HepG2 (cell line): ENCODE results near the gene RASSF4. TPM values are rescaled to one million over a fixed set of nuclear protein-coding genes. Genes with fewer than 3 reads are reported as not detected.

ENCODE experiments used
- AHDC1 ChIP-seq: sonication (generic); formaldehyde crosslinking; IDR thresholded peaks from 2 replicates; pipeline ENCODE4 v1.5.1; 2020; ENCODE audit warnings: mild to moderate bottlenecking, missing genetic modification reagents, borderline replicate concordance
- AKAP8 ChIP-seq: sonication (generic); formaldehyde crosslinking; IDR thresholded peaks from 2 replicates; pipeline ENCODE4 v1.5.1; 2020; ENCODE audit warnings: mild to moderate bottlenecking, missing genetic modification reagents
- BRCA1 ChIP-seq: sonication (generic); formaldehyde crosslinking; IDR thresholded peaks from 2 replicates; pipeline ENCODE4 v1.4.0; 2020; ENCODE audit warnings: missing genetic modification reagents
- GPN1 ChIP-seq: sonication (generic); formaldehyde crosslinking; IDR thresholded peaks from 2 replicates; pipeline ENCODE4 v1.5.1; 2020; ENCODE audit warnings: missing genetic modification reagents, borderline replicate concordance
- MED8 ChIP-seq: sonication (generic); formaldehyde crosslinking; IDR thresholded peaks from 2 replicates; pipeline ENCODE4 v1.8.1; 2023; ENCODE audit warnings: mild to moderate bottlenecking, missing genetic modification reagents; ENCODE audit not compliant: insufficient replicate concordance
- MNT ChIP-seq: fragments of 450-650 bp; IDR thresholded peaks from 2 replicates; pipeline ENCODE4 v1.6.1; 2016
- TRIM22 ChIP-seq: fragments of 450-650 bp; IDR thresholded peaks from 2 replicates; pipeline ENCODE4 v1.6.1; 2017
- U2AF2 ChIP-seq: fragments of 200-400 bp; formaldehyde crosslinking; IDR thresholded peaks from 2 replicates; pipeline ENCODE4 v1.6.1; 2017; ENCODE audit warnings: low read depth, mild to moderate bottlenecking, low read length
- ZNF12 ChIP-seq: sonication (generic); formaldehyde crosslinking; IDR thresholded peaks from 2 replicates; pipeline ENCODE4 v1.5.0; 2020; ENCODE audit warnings: missing genetic modification reagents
- ZNF18 ChIP-seq: sonication (generic); formaldehyde crosslinking; IDR thresholded peaks from 2 replicates; pipeline ENCODE4 v1.8.0; 2022; ENCODE audit warnings: mild to moderate bottlenecking, missing genetic modification reagents; ENCODE audit not compliant: insufficient replicate concordance
- ZNF264 ChIP-seq: sonication (generic); formaldehyde crosslinking; IDR thresholded peaks from 2 replicates; pipeline ENCODE4 v1.4.0; 2020; ENCODE audit warnings: missing genetic modification reagents
- ZNF275 ChIP-seq: sonication (generic); formaldehyde crosslinking; IDR thresholded peaks from 2 replicates; pipeline ENCODE4 v1.8.0; 2022; ENCODE audit warnings: missing genetic modification reagents, mild to moderate bottlenecking, inconsistent platforms, borderline replicate concordance
- ZNF296 ChIP-seq: sonication (generic); formaldehyde crosslinking; conservative IDR thresholded peaks from 2 replicates; pipeline ENCODE4 v1.5.0; 2020; ENCODE audit warnings: mild to moderate bottlenecking, missing genetic modification reagents
- ZNF326 ChIP-seq: sonication (generic); formaldehyde crosslinking; IDR thresholded peaks from 2 replicates; pipeline ENCODE4 v1.4.0; 2020; ENCODE audit warnings: missing genetic modification reagents, borderline replicate concordance
- ZNF547 ChIP-seq: sonication (generic); formaldehyde crosslinking; IDR thresholded peaks from 2 replicates; pipeline ENCODE4 v1.5.1; 2020; ENCODE audit warnings: mild to moderate bottlenecking, missing genetic modification reagents
- ZNF549 ChIP-seq: sonication (generic); formaldehyde crosslinking; IDR thresholded peaks from 2 replicates; pipeline ENCODE4 v1.5.0; 2020; ENCODE audit warnings: missing genetic modification reagents
- ZNF83 ChIP-seq: sonication (generic); formaldehyde crosslinking; IDR thresholded peaks from 2 replicates; pipeline ENCODE4 v1.4.0; 2020; ENCODE audit warnings: missing genetic modification reagents, mild to moderate bottlenecking, borderline replicate concordance
- polyA plus RNA-seq, 8 experiments: library from polyadenylated mRNA; depleted of rRNA in 3 of 8; stranded (reverse) in 7 of 8; unstranded in 1 of 8; fragments of >200 nt; fragmentation: Illumina TruSeq in 4 of 8; extraction: Trizol in 4 of 8; gene quantifications; 2 replicates each; pipeline versions ENCODE4 v1.2.1 to v1.2.3, GENCODE V29; 2011 to 2016; ENCODE audit warnings: low read depth in 4 of 8, missing spikeins in 1 of 8, mixed read lengths in 1 of 8; ENCODE audit not compliant: insufficient read depth in 1 of 8
- total RNA-seq, 5 experiments: library from RNA; depleted of rRNA; stranded (reverse); fragments of >200 nt; fragmentation: Illumina TruSeq; extraction: Trizol; gene quantifications; 2 replicates each; pipeline ENCODE4 v1.2.3, GENCODE V29; 2016; ENCODE audit warnings: low read depth in 1 of 5

RASSF4 gene
- total and polyA plus RNA-seq, 2 of the 13 experiments (the other 11 are each of a cell fraction or from before 2014, with no cell fraction given) = 34.0 to 51.7 TPM

- TF ChIP-seq AHDC1 (CRISPR knock-in tag) (no peak), AKAP8 (no peak), ZNF326 (CRISPR knock-in tag) (no peak), ZNF547 (CRISPR knock-in tag) (0 out of 2 replicates have a peak, but pooled peaks have one; percentile 33), MED8 (CRISPR knock-in tag) (peak; percentile 79), ZNF12 (no peak; the same call in 1 of the 2 replicates), ZNF296 (no peak), ZNF18 (CRISPR knock-in tag) (peak; percentile 70), GPN1 (CRISPR knock-in tag) (no peak), ZNF264 (CRISPR knock-in tag) (no peak; the same call in 1 of the 2 replicates), TRIM22 (no peak), BRCA1 (CRISPR knock-in tag) (peak; percentile 55; the same call in 1 of the 2 replicates), ZNF549 (no peak), ZNF83 (CRISPR knock-in tag) (no peak), MNT (no peak), U2AF2 (no peak), ZNF275 (peak; percentile 57; the same call in 1 of the 2 replicates)
Observed at GRCh38 chr10:44959247-44960087, at the start of gene RASSF4 (continued).
